HG03575 (cell line): ENCODE data around the gene RPS10.

Source experiments
- ATAC-seq: cut with Tn5 transposase; IDR thresholded peaks from one replicate; pipeline ENCODE4 v1.9.1; 2021; ENCODE audit not compliant: unreplicated experiment, insufficient number of reproducible peaks, low FRiP score; ENCODE audit errors: extremely low read depth

The RPS10 gene

DNA sequence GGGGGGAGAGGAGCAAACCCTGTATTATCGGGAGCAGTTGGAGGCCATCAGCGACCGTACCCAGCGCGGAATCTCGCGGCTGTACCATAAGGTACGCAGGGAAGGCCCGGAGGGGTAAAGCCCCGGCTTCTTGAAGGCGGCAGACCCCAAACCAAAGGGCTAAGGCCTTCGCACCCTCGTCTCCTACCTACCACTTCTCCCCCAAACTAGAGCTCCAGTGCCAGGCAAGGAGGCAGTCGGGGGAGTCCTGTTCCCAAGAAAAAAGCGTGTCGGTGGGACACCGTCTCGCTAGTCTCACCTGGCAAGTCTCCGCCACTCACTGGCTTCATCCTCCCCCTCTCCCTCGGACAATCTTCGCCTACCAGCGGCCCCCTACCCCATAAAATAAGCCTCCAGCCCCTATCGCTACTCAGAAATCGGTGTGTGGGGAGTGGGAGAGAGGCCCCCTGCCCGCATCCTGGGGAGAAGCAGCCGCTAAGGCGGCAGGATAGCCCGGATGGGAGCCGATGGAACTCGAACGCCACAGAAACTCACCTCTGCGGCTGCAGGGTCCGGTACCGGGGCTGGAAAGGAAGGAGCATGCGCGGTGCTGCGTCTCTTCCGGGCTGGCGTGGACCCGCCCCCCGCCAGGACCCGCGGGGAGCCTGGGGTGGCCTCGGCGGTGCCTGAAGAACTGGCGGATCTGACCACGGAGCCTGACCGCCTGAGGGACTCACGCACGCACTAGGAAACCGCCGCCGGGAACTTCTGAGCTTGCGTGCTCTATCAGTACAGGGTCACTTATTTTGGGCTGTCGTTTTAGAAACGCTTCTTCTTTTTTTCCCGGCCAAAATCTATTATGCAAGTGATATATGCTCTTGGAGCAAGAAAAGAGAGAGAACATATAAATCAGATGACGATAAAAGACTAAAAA lies at the start of gene RPS10:
RPS10 (minus strand) TSS at position 572 of the 913 bp plus-strand sequence. CDS start 848 bp downstream, outside the sequence.
- ATAC-seq: no peak

- ATAC-seq: no peak
Observed at GRCh38 chr6:34475238-34475682, 49.4 kb upstream of the RPS10 start.

DNA sequence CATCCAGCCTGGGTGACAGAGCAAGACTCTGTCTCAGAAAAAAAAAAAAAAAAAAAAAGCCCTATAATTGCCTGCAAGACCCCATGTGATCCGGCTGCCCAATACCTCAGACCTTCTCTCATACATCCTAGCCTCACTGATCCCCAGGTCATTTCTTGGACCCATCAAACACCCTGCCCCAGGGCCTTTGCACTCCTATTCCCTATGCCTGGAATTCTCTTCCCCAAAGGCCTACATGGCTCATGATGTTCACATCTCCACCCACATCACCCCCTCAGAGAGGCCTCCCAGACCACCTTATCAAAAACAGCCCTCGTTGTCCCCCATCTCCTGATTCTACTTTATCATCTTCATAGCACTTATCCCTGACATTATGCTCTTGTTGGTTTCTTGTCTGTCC lies 48.9 kb upstream of the RPS10 start:
- no peak for ATAC-seq

- ATAC-seq: no peak
Observed at GRCh38 chr6:34473967-34474366, 48.1 kb upstream of the RPS10 start.

GRCh38 chr6:34472425-34472824 lies 46.6 kb upstream of the RPS10 start:
- no peak for ATAC-seq

DNA sequence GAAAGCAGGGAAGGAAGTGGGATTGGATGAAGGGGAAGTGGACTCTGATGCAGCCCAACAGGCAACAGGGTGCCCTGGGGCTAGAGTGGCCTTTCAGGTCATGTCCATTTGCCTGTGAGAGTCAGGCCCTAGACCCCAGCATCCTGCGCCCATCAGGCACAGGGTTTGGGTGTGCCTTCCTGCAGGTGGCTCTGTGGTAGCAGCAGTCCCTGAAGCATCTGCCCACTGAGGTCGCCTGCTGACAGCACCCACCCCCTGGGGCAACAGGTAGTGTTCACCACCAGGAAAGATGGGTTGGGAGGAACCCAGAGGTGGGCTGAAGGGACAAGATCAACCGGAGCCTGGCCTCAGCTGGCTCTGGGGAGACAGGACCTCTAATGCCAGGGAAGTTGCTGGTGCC lies 43.6 kb upstream of the RPS10 start:
- ATAC-seq: no peak

DNA sequence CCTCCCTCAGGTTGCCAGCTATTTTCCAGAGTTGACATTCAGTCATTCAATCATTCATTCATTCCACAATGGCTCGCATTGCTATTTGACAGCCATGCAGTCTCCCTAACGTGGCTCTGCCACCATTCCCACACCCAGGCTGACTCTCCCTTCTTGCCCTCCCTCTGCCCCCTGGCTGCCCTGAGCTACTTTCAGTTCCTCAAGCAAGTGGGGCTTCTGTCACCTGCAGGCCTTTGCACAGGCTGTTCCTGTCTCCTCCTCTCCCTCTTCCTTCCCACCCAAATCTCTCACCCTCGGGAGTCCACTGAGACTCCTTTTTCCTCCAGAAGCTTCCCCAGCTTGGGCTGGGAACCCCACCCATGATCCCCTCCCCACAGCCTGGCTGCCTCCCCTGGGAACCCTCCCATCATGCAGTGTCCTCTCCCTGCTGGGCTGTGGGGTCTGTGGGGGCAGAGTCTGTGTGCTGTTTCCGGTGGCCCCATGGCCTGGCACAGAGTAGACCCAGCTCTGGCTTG lies 42.6 kb upstream of the RPS10 start:
- no peak for ATAC-seq

- ATAC-seq: no peak
Observed at GRCh38 chr6:34466242-34467185, 40.6 kb upstream of the RPS10 start.

DNA sequence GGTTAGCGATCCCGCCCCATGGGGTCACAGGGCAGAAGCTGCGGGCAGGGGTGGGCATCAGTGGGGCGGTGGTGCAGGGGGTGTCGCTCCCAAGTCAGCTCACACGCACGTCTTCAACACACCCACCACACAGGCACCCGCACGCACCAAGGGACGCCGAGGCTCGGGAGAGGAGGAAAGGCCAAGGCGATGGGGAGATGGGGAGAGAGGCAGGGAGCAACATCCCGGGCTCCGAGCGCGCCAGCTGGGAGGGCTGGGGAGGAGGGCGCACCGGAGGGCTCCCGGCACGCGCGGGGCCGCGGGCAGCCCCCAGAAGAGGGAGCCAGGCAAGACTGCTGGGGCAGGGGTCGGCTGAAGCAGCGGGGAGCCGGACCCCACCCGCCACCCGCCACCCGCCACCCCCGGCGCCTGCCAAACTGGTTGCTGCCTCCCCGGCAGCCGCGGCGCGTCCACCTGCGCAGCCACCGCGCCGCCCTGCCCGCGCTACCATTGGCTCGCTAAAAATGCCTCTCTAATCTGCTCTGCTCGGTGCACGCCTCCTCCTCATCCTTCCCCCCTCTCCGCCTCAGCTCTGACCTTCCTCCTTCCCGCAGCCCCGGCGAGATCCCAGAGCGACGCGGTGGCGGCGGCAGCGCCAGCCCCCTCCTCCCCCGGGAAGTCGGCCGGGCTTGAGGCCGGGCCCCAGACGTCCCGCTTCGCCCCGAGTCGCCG lies 39.8 kb upstream of the RPS10 start, which contains the start of gene PACSIN1:
PACSIN1 (plus strand) TSS at position 546 of the 711 bp plus-strand sequence. CDS start 60,230 bp downstream, outside the sequence.
- no peak for ATAC-seq

- no peak for ATAC-seq
Observed at GRCh38 chr6:34463849-34464248, 38.0 kb upstream of the RPS10 start.

GRCh38 chr6:34463299-34463698 lies 37.4 kb upstream of the RPS10 start:
- ATAC-seq: no peak

DNA sequence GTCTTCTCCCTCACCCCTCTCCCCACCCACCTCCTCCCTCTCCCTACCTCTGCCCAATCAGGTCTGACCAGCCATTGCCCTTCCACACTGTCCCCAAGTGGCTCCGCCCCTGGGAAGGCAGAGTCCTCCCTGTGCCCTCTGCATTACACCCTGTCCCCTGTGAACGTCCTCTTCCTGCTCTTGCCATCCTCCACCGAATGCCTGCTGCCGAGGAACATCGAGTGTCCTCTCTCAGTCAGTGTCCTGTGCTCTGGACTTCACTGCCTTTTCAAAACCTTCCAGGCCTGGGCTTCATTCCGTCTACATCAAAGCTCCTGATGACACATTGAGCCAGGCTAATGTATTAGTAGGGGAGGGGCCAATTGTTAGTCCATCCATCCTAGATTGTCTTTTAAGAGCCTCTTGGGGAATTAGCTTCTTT lies 36.7 kb upstream of the RPS10 start:
- ATAC-seq: no peak

DNA sequence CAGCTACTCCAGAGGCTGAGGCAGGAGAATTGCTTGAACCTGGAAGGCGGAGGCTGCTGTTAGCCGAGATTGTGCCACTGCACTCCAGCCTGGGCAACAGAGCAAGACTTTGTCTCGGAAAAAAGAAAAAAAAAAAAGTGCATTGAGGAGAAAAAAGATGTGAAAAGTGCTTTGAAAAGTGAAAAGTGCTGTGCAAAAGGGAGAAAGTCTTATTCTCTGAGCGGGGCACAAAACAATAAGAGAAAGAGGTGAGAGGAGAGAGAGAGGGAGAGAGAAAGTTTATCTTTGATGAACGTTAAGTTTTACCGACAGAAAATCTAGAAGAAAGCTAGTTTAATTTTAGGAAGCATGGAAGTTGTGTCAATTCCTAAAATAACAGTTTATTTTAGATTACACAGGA lies 36.1 kb upstream of the RPS10 start:
- no peak for ATAC-seq

- no peak for ATAC-seq
Observed at GRCh38 chr6:34460796-34461507, 35.1 kb upstream of the RPS10 start.

- no peak for ATAC-seq
Observed at GRCh38 chr6:34459899-34460593, 34.2 kb upstream of the RPS10 start.

GRCh38 chr6:34457742-34458735 lies 32.2 kb upstream of the RPS10 start:
- ATAC-seq: no peak

DNA sequence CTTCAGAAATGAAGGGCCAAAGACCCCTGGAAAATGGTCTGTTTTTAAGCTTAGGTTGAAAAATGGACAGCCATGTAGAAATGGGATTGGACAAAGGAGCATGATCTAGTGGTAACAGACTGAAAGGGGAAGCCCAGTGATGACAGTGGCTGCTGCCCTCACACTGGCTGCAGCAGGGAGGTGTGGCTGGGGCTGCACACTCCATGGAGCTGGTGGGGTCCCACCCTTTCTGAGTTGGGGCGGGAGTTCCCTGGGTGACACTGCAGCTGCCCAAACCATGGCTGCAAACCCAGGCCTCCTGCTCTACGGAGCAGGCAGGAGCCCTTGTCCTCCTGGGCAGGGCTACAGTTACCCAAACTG lies 31.5 kb upstream of the RPS10 start:
- ATAC-seq: no peak
